Ishikawa (cell line): ENCODE results near the gene EGFR.

Experiments
- CEBPB ChIP-seq: IDR thresholded peaks from 2 replicates; pipeline ENCODE4 v1.6.1; 2012
- CREB1 ChIP-seq: IDR thresholded peaks from 2 replicates; pipeline ENCODE4 v1.6.1; 2012; ENCODE audit warnings: low read depth
- EGR1 ChIP-seq: IDR thresholded peaks from 2 replicates; pipeline ENCODE4 v1.6.1; 2012
- EP300 ChIP-seq: IDR thresholded peaks from 2 replicates; pipeline ENCODE4 v1.6.1; 2012; ENCODE audit warnings: borderline replicate concordance
- FOXM1 ChIP-seq: IDR thresholded peaks from 2 replicates; pipeline ENCODE4 v1.6.1; 2012; ENCODE audit warnings: low read depth, borderline replicate concordance
- NFIC ChIP-seq: IDR thresholded peaks from 2 replicates; pipeline ENCODE4 v1.6.1; 2012
- RAD21 ChIP-seq: IDR thresholded peaks from 2 replicates; pipeline ENCODE4 v1.6.1; 2012; ENCODE audit warnings: low read depth
- TAF1 ChIP-seq: IDR thresholded peaks from 2 replicates; pipeline ENCODE4 v1.6.1; 2012; ENCODE audit warnings: low read depth, mild to moderate bottlenecking
- TCF12 ChIP-seq: IDR thresholded peaks from 2 replicates; pipeline ENCODE4 v1.6.1; 2012; ENCODE audit warnings: low read depth
- TEAD4 ChIP-seq: IDR thresholded peaks from 2 replicates; pipeline ENCODE4 v1.6.1; 2012
- YY1 ChIP-seq: IDR thresholded peaks from 2 replicates; pipeline ENCODE4 v1.6.1; 2012; ENCODE audit warnings: low read depth
- ZBTB7A ChIP-seq: IDR thresholded peaks from 2 replicates; pipeline ENCODE4 v1.6.1; 2012; ENCODE audit warnings: low read depth
- TF ChIP-seq, protein P1 (sequence below): IDR thresholded peaks from 2 replicates; pipeline ENCODE4 v1.6.1; 2012
- TF ChIP-seq, protein P2 (sequence below): IDR thresholded peaks from 2 replicates; pipeline ENCODE4 v1.6.1; 2012
- TF ChIP-seq, protein P3 (sequence below): IDR thresholded peaks from 2 replicates; pipeline ENCODE4 v1.6.1; 2012; ENCODE audit warnings: low read depth, mild to moderate bottlenecking

Gene EGFR

DNA sequence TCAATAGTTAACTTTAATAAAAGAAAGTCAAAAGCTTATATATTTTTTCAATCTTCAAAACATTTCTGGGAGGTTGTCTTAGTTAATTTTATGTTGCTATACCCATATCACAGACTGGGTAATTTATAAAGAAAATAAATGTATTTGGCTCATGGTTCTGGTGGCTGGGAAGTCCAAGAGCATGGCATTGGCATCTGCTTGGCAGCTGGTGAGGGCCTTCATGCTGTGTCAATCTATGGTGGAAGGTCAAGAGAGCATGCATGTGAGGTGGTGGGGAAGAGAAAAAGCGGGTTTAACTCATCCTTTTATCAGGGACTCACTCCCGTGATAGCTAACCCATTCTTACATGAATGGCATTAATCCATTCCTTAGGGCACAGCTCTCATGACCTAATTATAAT, 119.8 kb downstream of the EGFR start:
- TF ChIP-seq RAD21 (no peak), FOXM1 (no peak), TCF12 (no peak), EP300 (no peak), ZBTB7A (no peak)
- TF ChIP-seq, protein P1, sequence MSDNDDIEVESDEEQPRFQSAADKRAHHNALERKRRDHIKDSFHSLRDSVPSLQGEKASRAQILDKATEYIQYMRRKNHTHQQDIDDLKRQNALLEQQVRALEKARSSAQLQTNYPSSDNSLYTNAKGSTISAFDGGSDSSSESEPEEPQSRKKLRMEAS = no peak

DNA sequence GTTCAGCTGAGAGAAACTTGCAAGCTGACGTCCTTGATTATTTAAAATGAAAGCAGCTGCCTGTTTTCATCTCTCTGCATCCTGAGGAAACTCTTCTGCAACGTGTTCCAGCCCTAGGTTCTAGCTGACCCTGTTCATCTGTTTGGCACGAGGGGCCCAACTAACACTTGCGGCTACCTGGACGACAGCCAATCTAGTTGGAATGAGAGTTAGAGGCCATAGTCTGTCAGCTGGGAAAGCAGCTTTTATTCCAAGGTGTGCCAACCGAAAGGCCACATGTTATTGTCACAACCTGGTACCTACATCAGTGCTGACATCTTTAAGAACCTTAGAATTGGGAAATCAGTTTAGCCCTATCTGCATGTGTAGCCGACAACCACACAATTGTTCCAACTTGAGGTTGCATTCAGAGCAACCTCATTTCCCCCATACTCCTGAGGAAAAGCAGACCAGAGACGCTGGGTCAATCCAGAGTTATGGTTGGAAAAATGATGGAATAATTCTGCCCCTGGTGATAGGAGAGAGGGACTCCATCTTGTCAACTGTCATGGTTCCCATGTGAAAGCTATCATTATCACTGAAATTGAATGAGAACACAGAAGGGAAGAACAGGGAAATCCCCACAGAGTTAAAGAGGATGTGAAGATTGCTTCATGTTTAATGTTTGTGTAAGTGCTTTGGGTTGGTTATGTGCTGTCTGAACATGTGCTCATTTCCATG, 121.6 kb downstream of the EGFR start:
- TF ChIP-seq, protein P2, sequence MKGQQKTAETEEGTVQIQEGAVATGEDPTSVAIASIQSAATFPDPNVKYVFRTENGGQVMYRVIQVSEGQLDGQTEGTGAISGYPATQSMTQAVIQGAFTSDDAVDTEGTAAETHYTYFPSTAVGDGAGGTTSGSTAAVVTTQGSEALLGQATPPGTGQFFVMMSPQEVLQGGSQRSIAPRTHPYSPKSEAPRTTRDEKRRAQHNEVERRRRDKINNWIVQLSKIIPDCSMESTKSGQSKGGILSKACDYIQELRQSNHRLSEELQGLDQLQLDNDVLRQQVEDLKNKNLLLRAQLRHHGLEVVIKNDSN = no peak
- TF ChIP-seq TCF12 (no peak), EGR1 (no peak), TAF1 (no peak), FOXM1 (no peak), TEAD4 (no peak), ZBTB7A (no peak), NFIC (no peak), EP300 (no peak), RAD21 (no peak)
- TF ChIP-seq, protein P3, sequence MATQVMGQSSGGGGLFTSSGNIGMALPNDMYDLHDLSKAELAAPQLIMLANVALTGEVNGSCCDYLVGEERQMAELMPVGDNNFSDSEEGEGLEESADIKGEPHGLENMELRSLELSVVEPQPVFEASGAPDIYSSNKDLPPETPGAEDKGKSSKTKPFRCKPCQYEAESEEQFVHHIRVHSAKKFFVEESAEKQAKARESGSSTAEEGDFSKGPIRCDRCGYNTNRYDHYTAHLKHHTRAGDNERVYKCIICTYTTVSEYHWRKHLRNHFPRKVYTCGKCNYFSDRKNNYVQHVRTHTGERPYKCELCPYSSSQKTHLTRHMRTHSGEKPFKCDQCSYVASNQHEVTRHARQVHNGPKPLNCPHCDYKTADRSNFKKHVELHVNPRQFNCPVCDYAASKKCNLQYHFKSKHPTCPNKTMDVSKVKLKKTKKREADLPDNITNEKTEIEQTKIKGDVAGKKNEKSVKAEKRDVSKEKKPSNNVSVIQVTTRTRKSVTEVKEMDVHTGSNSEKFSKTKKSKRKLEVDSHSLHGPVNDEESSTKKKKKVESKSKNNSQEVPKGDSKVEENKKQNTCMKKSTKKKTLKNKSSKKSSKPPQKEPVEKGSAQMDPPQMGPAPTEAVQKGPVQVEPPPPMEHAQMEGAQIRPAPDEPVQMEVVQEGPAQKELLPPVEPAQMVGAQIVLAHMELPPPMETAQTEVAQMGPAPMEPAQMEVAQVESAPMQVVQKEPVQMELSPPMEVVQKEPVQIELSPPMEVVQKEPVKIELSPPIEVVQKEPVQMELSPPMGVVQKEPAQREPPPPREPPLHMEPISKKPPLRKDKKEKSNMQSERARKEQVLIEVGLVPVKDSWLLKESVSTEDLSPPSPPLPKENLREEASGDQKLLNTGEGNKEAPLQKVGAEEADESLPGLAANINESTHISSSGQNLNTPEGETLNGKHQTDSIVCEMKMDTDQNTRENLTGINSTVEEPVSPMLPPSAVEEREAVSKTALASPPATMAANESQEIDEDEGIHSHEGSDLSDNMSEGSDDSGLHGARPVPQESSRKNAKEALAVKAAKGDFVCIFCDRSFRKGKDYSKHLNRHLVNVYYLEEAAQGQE = no peak
- TF ChIP-seq, protein P1 = no peak

DNA sequence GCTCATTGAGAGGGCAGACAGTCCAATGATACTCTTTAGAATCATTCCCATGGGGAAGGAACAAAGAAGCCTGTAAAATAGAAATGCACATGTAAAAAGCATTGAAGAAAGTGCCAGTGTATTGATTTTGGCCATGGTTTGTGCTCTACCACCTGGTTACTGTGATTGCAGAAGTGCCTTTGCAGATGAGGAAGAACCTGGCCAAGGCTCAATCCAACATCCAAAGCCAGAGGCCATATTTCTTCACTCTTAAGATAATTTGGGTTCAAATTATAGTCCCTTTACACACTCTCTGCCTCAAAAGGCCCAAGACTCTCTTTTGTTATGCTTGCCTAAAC, 122.1 kb downstream of the EGFR start:
- no peak for TF ChIP-seq TCF12
- TF ChIP-seq ZBTB7A = no peak
- TF ChIP-seq EP300 = no peak
- TF ChIP-seq, protein P1 = no peak
- TF ChIP-seq CREB1 = no peak
- TF ChIP-seq, protein P2 = no peak
- no peak for TF ChIP-seq TEAD4
- TF ChIP-seq, protein P3 = no peak
- no peak for TF ChIP-seq TAF1
- TF ChIP-seq YY1 = no peak
- no peak for TF ChIP-seq RAD21
- TF ChIP-seq EGR1 = no peak
- TF ChIP-seq NFIC = no peak
- no peak for TF ChIP-seq FOXM1
- TF ChIP-seq CEBPB = no peak

DNA sequence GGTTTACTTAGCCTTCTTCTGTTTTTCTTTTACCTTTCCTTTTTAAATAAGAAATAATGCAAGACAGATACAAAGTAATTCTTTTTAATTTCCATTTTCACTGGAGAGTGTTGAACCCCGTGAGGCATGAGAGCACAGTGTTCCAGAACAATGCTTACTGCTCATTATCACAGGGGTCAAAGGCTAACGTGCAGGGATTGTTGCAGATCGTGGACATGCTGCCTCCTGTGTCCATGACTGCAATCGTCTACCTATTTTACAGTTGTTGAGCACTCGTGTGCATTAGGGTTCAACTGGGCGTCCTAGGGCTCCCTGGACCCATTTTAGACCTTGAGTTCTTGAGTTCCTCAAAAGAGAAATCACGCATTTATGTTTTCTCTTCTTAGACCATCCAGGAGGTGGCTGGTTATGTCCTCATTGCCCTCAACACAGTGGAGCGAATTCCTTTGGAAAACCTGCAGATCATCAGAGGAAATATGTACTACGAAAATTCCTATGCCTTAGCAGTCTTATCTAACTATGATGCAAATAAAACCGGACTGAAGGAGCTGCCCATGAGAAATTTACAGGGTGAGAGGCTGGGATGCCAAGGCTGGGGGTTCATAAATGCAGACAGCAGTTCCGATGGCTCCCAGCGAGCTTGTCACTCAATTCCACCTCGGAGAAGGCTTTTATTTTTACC, 124.2 kb downstream of the EGFR start:
- TF ChIP-seq TAF1 (no peak), TCF12 (no peak), RAD21 (no peak)
- TF ChIP-seq, protein P3 = no peak
- TF ChIP-seq, protein P1 = no peak
